GM23338 (cell line): Measurements from ENCODE around the gene NR4A1.

Experiments used
- EZH2phosphoT487 ChIP-seq: fragments of 200-600 bp; sonication (generic); IDR thresholded peaks from one replicate; pipeline ENCODE4 v1.8.1; 2018; ENCODE audit warnings: antibody characterized with exemption; ENCODE audit not compliant: unreplicated experiment
- POLR2AphosphoS5 ChIP-seq: IDR thresholded peaks from 2 replicates; pipeline ENCODE4 v1.6.1; 2016; ENCODE audit warnings: antibody characterized with exemption, low read depth
- TF ChIP-seq, protein P1 (sequence below), 2 experiments: fragments of 200-600 bp in 1 of 2; sonication (generic) in 1 of 2; conservative IDR thresholded peaks; 2 replicates each; pipeline versions ENCODE4 v1.5.1 to v1.6.1; 2016 to 2017; ENCODE audit warnings: antibody characterized with exemption in 2 of 2, low read depth in 2 of 2, mild to moderate bottlenecking in 2 of 2, moderate library complexity in 1 of 2
- TF ChIP-seq, protein P2 (sequence below): IDR thresholded peaks from one replicate; pipeline ENCODE4 v1.6.1; 2018; ENCODE audit warnings: antibody characterized with exemption; ENCODE audit not compliant: unreplicated experiment

DNA sequence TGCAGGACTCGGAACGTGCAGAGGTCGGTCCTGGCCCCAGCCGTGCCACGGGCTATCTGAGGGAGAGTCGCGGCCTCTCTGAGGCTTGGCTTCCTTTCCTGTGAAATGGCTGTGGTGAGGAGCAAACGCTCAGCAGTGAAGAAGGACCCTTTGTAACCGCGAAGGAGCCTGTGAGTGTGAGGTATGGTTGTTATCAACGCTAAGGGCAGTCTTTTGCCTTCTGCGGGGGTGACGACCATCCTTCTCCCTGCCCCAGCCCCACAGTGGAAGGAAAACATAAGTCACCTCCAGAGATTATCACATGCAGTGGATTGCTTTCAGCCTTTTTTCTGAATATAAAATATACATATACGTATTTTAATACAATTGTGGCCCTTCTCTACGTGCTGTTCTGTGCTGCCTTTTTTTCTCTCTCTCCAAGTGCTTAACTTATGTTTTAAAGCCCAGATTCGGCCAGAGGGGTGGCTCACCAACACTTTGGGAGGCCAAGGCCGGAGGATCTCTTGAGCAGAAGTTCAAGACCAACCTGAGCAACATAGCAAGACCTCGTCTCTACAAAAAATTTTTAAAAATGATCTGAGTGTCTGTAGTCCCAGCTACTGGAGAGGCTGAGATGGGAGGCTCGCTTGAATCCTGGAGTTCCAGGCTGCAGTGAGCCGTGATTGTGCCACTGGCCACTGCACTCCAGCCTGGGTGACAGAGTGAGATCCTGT, 27.1 kb upstream of the NR4A1 start:
- TF ChIP-seq, protein P1, sequence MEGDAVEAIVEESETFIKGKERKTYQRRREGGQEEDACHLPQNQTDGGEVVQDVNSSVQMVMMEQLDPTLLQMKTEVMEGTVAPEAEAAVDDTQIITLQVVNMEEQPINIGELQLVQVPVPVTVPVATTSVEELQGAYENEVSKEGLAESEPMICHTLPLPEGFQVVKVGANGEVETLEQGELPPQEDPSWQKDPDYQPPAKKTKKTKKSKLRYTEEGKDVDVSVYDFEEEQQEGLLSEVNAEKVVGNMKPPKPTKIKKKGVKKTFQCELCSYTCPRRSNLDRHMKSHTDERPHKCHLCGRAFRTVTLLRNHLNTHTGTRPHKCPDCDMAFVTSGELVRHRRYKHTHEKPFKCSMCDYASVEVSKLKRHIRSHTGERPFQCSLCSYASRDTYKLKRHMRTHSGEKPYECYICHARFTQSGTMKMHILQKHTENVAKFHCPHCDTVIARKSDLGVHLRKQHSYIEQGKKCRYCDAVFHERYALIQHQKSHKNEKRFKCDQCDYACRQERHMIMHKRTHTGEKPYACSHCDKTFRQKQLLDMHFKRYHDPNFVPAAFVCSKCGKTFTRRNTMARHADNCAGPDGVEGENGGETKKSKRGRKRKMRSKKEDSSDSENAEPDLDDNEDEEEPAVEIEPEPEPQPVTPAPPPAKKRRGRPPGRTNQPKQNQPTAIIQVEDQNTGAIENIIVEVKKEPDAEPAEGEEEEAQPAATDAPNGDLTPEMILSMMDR (conservative IDR thresholded peaks at IDR 0.05; ENCODE audit: low read depth in 2 of 2) = no peak
- TF ChIP-seq EZH2phosphoT487 (no peak), POLR2AphosphoS5 (no peak)
- TF ChIP-seq, protein P2, sequence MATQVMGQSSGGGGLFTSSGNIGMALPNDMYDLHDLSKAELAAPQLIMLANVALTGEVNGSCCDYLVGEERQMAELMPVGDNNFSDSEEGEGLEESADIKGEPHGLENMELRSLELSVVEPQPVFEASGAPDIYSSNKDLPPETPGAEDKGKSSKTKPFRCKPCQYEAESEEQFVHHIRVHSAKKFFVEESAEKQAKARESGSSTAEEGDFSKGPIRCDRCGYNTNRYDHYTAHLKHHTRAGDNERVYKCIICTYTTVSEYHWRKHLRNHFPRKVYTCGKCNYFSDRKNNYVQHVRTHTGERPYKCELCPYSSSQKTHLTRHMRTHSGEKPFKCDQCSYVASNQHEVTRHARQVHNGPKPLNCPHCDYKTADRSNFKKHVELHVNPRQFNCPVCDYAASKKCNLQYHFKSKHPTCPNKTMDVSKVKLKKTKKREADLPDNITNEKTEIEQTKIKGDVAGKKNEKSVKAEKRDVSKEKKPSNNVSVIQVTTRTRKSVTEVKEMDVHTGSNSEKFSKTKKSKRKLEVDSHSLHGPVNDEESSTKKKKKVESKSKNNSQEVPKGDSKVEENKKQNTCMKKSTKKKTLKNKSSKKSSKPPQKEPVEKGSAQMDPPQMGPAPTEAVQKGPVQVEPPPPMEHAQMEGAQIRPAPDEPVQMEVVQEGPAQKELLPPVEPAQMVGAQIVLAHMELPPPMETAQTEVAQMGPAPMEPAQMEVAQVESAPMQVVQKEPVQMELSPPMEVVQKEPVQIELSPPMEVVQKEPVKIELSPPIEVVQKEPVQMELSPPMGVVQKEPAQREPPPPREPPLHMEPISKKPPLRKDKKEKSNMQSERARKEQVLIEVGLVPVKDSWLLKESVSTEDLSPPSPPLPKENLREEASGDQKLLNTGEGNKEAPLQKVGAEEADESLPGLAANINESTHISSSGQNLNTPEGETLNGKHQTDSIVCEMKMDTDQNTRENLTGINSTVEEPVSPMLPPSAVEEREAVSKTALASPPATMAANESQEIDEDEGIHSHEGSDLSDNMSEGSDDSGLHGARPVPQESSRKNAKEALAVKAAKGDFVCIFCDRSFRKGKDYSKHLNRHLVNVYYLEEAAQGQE = no peak
